CD4-positive, alpha-beta T cell treated with Interleukin-4 for 1 hour (primary cell): Measurements from ENCODE around the gene OR12D1.

Experiments used
- DNase-seq, 2 donors: peaks; one replicate each; pipeline ENCODE4 v3.0.0-alpha.2; 2020 to 2022

OR12D1 gene

DNA sequence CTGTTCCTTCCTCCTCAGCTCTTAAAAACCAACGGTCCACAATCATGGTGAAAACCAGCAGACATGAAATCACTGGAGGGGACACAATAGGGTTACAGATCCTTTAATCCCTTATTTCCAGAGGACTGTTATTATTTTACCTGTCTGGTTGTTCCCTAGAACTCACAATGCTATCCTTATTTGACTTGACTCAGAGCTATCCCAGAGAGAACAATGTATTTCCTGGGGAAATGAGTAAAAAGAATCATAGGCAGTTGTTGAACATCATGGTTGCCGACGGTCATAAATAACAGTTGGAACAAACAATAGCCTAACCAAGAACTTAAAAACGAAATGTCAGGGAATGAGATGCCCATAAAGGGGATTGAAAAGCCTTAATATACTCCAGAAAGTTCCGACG lies 51.5 kb downstream of the OR12D1 start:
- DNase-seq: no peak
